GM18870 (cell line): ENCODE data around the gene RAD18.

Source experiments
- ATAC-seq: cut with Tn5 transposase; IDR thresholded peaks from one replicate; pipeline ENCODE4 v1.9.1; 2021; ENCODE audit warnings: moderate library complexity; ENCODE audit not compliant: unreplicated experiment

The RAD18 gene

DNA sequence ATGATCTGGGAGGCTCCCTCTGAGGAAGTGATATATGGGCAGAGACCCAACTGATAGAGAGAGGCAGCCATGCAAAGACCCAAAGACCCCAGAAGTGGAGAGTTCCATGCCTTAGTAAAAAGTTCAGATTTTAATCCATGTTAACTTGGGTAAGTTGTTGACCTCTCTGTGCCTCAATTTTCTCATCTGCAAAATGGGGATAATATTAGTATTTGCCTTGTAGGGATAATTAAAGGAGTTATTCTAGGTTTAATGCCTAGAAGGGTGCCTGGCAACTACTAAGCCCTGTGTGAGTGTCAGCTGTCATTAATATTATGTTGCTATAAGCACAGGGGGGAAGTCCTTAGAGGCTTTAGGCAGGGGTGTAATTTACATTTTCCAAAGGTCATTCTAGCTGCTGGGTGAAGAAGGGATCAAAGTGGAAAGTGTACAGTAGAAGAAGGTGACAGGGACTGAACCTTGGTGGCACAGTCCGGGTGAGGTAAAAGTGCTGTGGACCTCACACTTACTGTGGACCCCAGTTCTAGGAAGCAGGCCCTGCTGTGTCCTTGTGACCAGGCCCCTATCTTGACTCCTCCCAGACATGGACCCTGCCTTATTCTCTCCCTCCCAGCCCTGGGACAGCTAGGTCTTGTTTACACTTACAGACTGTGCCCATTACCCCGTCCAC, 3.0 kb upstream of the RAD18 start:
- no peak for ATAC-seq

DNA sequence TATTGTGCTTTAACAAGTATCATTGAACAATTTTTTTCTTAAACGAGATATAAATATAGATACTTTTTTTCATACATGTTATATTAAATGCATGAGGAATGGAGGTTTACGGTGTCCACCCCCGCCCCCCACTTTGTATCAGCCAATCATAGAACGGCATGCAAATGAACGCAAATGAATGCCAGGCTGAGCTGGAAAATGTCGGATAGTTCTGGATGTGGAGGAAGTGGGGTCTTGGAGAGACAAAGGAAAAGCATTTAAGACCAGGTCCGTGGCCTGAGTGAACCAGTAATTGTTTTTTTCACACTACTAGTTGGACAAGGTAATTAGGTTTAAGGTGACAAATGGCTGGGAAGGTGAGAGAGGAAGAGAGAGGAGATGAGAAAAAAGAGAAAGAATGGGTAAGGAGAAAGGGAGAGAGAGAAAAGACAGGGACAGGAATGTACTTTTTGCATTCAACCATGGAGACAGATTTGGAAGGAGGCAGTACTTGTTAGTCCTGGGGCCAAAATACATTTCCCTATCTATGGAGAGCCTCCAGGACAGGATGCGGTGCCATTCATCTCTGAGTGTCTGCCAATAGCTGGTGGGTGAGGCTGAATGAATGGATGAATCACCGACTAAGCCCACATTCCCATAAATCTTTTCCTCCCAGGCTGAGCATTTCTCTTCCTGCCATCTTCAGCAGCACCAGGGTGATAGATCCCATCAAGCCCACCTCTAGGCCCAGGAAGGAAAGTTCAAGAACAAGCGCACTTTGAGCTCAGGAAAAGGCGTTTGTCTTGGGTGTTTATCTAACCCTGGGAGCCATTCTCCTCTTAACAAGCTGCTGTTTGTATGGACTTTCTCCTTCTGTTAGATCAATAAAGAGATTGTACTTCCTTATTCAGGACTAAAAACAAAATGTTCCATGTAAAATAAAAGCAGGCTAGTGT, 1.4 kb upstream of the RAD18 start:
- ATAC-seq: no peak

DNA sequence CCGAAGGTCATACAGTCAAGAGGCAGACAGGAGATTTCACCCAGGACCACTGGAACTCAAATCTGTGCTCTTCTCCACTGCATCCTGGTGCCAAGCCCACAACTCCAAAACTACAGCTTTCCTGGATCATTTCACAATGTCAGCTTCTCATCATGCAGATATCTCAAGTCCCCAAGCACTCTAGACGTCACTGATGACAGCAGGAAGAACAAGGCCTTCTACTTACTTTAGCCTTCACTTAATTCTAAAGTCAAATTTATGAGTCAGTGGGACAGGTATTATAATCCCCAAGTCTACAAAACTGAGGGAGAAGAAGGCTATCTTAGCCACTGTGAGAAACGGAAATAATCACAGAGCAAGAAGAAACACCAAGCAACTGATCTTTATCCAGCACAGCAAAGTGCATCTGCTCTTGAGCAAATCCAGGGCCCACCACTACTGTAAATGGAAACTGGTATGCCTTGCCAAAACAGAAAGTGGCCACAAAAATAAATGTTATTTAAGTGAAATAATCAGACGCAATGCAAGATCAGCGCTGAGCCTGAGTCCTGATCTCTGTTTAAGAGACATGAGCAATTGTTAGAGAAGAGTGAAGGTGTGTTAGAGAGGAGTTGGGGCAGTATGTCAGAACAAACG, 928 bp downstream of the RAD18 start:
- no peak for ATAC-seq

DNA sequence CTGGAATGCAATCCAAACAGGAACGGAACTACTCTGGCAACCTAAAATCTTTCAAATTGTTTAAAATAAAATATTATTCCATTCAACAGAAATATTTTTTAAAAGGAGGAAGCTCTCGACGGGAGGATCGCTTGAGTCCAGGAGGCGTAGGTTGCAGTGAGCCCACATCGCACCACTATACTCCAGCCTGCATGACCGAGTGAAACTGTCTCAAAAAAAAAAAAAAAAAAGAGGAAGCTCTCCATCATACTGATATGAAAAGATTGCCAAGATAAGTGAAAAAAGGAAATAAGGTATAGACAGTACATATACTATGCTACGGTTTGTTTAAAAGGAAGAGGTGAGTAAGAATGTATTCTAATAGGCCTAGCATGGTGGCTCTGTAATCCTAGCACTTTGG, 3.6 kb downstream of the RAD18 start:
- no peak for ATAC-seq

DNA sequence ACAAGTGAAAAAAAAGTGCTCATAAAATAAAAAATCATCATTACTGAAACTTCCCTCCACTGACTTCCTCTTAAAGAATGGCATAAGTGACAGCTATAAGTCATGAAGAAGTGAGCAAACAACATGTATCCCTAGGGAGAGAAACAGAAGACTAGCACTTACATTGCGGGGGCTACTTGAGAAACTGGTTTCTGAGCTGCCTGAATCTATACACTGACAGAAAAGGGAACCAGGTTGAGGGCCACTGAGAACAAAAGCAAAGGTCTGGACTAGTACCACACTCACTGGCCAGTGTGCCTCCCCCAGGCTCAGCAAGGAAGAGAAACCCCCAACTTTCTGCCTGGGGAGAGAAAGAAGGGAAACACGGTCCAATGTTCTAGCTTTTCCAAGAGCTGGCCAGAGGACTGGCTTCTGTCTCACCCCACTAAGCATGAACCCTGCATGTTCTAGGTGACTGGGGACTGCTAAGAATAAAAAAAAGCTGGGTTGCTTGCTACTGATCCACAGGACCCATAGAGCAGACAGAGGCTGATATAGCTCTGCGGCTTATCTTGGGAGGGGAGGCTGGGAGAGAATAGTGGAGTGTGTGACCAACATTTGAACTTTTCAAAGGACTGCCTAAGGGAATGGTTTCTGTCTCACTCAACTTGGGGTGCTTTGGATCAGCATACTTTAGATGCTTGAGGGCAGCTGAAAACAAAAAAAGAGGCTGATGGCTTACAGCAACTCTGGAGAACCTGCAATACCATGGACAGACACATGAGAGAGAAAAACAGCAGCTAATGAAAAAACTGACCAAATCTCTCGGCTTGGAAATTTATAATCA, 8.1 kb downstream of the RAD18 start:
- peak; percentile 88 for ATAC-seq

DNA sequence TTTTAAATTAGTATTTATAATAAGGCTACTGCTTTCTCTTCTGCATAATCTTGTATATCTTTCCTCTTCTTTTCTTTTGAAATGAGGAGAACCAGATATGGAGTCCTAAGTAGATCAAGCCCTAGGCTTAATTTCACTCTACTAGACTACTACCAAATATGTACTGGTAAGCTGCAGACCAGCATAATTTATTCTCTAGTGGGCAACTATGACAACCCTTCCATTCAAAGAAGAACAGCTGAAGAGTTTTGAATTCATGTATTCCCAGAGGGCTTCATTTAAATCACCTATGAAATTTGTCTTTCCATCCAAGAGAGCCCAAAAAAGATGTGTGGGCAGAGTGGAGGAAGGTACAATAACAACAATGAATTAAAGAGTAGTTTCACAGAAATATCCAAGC, 10.0 kb downstream of the RAD18 start:
- ATAC-seq: no peak

DNA sequence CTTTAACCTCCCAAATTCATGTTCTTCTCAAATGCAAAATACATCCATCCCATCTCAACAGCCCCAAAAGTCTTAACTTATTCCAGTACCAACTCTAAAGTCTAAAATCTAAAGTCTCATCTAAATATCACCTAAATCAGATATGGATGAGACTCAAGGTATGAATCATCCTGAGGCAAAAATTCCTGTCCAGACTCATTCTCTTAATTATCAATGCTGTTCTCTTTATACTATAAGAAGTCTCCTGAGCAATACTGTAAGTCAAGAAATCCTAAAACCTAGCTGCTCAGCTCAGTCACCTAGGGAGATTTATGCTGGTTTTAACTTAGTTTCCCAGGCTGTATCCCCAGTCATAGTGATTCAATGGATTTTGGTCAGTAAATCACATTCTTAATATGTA, 11.1 kb downstream of the RAD18 start:
- ATAC-seq: no peak

DNA sequence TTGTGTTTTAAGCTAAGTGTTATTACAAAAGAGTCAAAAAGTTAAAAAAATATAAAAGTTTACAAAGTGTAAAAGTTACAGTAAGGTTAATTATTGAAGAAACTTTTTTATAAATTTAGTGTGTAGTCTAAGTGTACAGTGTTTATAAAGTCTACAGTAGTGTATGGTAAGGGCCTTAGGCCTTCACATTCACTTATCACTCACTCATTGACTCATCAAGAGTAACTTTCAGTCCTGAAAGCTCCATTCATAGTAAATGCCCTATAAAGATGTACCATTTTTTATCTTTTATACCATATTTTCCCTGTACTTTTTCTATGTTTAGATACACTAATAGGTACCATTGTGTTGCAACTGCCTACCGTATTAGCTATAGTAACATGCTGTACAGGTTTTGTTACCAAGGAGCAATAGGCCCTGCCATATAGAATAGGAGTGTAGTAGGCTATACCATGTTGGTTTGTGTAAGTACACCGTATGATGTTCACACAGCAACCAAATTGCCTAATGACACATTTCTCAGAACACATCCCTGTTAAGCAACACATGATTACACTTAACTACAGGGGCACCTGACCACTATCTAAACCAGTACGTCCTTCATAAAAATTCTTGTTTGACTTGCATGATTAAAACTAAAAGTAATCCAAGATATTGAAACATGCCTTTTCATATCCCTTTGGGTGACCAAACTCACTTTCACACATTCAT, 17.2 kb downstream of the RAD18 start:
- no peak for ATAC-seq

DNA sequence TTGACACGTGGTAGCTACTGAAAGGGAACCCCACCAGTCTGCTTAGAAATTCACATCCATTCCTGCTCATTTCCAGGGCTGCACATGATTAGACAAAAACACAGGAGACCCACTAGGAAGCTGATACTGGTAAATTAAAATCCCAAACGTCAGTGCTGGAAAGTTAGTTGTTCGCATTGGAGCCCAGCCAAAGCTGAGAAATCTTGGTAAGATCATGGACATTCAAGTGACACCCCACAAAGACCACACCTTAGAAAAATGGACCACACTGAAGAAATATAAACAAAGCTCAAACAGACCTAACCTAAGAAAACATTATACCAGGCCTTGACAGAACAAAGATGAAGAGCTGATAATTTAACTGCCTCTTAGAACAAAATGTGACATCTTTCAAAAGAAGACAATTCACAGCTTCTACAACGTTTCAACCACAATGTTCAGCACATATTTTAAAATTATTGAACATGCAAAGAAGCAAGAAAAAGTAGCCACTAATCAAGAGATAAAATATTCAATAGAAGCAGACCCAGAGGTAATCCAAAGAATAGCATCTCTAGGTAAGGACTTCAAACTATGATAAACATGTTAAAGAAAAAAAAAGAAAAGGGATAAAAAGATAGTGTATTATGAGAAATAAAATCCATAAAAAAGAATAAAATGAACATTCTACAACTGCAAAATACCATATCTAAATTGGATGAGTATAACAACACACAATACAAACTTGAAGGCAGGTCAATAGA, 20.4 kb downstream of the RAD18 start:
- ATAC-seq: no peak

DNA sequence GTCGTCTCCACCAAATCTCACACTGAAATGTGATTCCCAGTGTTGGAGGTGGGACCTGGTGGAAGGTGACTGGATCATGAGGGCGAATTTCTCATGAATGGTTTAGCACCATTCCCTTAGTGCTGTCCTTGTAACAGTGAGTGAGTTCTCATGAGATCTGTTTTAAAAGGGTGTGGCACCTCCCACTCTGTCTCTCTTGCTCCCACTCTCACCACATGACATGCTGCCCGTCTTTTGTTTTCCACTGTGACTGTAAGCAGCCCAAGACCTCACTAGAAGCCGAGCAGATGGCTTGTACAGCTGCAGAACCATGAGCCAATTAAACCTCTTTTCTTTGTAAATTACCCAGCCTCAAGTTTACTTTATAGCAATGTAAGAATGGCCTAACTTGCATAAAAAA, 21.2 kb downstream of the RAD18 start:
- no peak for ATAC-seq

DNA sequence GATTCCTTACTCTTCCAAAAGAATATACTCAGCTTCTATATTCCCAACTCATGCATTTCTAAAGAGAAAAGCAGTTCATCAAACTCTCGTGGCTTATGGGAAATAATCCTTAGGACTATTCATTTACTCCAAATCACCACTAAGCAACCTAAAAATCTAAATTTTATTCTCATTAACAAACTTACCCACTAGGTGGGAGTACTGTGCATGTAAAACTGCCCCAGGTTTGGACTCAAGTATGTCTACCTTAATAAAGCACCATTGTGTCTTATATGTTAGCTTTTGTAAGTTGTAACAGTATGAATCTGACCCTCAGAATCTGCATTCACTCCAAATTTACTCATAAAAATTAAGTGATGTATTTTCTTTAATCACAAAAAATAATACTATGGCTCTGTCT, 25.3 kb downstream of the RAD18 start:
- no peak for ATAC-seq

DNA sequence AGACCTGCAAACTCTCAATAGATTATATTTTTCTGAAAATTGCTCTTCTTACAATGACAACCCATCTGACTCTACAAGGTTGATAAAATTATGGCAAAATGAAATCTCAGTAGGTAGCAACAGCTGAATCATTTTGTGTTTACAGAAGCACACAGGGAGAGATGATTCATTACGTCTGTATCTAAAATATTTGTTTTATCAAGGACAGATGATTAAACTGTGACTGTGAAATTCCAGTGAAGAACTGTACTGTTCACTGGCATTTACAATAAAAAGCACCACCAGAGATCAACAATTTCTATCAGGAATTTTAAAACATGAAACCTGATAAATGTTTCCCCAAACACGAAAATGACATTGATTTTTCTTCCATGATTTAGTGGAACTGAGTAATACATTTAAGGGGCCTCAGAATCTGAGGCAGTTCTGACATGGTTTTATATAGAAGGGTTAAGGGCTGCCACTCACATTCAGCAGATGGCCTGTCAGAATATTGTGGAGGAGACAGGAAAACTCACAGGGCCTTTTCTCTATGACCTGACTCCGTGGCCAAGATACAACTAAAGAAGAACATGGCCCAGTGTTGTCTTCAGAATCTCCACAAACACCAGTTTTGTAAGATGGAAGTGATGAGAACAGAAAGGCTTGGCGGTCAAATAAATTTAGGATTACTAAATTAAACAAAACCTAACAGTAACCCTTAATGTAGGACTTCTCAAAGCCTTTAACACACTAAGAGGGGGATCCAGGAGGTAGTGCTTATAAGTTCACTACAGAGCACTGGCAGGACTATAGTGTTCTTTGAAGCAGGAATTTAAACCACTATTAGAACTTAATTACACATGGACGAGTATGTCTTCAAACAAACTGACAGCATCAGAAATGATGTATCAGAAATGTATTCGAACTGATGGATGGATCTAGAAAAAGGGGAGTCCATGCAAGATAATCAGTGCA, 25.9 kb downstream of the RAD18 start:
- no peak for ATAC-seq

DNA sequence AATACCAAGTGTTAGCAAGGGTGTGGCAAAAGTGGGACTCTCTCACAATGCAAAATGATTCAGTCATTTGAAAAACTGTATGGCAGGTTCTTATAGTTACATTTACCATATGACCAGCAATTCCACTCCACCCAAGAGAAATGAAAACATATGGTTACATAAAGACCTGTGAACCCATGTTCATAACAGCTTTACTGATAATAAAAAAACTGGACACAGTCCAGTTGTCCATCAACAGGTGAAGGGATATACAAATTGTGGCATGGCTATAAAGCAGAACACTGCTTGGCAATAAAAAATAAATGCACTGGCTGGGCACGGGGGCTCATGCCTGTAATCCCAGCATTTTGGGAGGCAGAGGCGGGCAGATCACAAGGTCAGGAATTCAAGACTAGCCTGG, 30.8 kb downstream of the RAD18 start:
- ATAC-seq: no peak

DNA sequence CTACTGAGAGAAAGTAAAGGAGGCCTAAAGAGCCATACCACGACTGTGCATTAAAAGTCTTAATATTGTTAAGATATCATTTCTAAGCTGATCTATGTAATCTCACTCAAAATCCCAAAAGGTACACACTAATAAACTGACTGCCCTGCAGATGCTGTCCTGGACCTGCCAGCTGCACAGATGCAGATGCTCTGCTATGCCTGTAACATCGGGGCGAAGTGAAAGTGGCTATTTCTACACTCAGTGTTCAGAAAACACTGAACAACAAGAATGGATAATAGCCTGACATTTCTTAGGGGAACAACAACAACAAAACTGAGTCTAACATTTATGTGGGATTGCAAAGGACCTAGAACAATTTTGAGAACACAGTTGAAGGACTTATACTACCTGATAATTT, 31.9 kb downstream of the RAD18 start:
- ATAC-seq: no peak

DNA sequence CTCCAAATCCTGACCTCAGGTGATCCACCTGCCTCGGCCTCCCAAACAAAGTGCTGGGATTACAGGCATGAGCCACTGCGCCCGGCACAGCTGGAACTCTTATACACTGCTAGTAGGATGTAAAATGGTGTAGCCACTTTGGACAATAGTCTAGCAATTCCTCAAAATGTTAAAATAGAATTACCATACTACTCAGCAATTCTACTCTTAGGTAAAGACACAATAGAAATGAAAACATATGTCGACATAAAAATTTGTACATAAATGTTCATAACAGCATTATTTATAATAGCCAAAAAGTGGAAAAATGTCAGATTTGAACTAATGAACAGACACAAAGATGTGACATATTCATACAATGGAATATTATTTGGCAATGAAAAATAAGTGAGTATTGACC, 33.4 kb downstream of the RAD18 start:
- no peak for ATAC-seq

DNA sequence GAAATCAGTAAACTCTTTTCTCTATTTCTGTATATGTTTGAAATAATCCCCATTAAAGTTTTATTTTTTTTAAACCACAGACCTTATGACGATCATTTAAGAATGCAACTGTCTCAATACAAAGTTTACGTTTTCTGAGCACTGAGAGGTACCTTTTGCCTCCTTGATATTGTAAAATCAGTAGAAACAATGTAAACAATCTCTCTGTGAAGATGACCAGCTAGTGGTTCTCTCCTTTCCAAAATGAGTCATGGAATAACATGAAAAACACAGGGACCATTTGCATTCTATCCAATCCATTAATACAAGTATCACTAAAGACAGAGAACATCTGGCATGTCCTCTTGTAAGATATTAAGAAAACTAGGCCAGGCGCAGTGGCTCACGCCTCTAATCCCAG, 48.8 kb downstream of the RAD18 start:
- no peak for ATAC-seq

DNA sequence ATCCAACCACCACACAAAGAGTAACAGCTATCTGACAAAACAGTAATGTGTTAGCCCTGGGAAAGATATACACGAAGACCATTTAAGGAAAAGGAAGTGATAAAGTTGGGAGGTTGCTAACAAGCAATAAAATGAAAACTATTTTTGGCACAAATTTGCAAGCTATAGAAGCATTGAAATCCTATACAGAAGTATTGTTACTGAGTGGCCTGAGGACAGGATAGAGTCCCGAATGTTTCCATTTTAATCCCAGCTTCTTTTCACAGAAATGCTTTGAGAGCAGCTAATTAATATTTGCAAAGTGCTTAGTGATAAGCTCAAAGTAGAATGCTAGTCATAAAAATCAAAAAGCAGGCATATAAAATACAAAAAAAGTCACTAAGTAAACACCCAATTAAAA, 51.5 kb downstream of the RAD18 start:
- no peak for ATAC-seq

DNA sequence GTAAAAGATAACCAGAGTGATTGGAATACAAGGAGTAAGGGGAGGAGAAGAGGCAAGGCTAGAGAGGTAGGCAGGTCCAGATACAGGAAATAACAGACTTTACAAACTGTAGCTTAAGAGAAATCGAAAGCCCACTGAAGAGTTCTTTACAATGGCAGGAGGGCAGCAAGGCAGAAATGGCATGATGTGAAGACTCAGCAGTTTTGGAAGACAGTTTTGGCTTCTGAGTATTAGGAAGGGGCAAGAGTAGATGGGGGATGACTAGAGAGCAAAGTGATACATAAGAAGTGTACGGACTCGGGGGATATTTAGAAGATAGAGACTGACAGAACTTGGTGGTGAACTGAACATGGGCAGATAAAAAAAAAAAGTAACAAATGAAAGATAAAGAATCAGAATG, 54.1 kb downstream of the RAD18 start:
- ATAC-seq: no peak

DNA sequence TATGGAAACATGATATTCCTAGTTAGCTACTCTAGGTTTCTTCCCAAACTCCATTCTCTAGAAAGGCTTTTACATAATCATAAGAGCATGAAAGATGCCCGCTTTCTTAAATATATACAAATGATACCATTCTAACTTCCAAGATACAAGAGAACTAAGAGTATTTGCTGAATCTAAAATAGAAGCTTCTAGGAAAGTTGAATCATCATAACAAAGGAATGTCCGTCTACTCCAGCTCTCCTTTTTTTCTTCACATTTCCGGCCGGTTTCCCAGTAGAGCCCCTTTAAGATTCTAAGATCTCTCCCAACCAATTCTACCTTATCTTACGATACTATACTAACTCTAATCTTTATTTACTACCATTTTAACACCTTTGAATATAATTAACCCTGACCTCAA, 60.1 kb downstream of the RAD18 start:
- no peak for ATAC-seq
